Right ventricle myocardium inferior (tissue), 1 donor: ENCODE measurements around the gene TEDC1. TPM values are rescaled to one million over a fixed set of nuclear protein-coding genes. Genes with fewer than 3 reads are reported as not detected.

Experiments used
- ATAC-seq: fragments of 200-7000 bp; cut with Tn5 transposase; one replicate; pipeline ENCODE4 v1.9.1; 2020; ENCODE audit warnings: mild to moderate bottlenecking, moderate library complexity
- DNase-seq: peaks from one replicate; pipeline ENCODE4 v3.0.0; 2021; ENCODE audit errors: missing footprints
- intact Hi-C: fragments of 100-400 bp; cut with DNase I; formaldehyde crosslinking; loops from one replicate; pipeline ENCODE4 v1.11.0; 2022
- total RNA-seq: library from RNA; stranded (reverse); fragmentation: NEBNext Ultra II Directional; extraction: Animal tissue kit (Norgen Biotek cat#: 25700); gene quantifications from one replicate; pipeline ENCODE4 v1.2.1, GENCODE V29; 2021
- donor health status: DM: no; HTN: yes; CAD: no; lungs with severe emphysema.

TEDC1 gene
- total RNA-seq, 1 donor from 2014 or later: 6.4 TPM

DNA sequence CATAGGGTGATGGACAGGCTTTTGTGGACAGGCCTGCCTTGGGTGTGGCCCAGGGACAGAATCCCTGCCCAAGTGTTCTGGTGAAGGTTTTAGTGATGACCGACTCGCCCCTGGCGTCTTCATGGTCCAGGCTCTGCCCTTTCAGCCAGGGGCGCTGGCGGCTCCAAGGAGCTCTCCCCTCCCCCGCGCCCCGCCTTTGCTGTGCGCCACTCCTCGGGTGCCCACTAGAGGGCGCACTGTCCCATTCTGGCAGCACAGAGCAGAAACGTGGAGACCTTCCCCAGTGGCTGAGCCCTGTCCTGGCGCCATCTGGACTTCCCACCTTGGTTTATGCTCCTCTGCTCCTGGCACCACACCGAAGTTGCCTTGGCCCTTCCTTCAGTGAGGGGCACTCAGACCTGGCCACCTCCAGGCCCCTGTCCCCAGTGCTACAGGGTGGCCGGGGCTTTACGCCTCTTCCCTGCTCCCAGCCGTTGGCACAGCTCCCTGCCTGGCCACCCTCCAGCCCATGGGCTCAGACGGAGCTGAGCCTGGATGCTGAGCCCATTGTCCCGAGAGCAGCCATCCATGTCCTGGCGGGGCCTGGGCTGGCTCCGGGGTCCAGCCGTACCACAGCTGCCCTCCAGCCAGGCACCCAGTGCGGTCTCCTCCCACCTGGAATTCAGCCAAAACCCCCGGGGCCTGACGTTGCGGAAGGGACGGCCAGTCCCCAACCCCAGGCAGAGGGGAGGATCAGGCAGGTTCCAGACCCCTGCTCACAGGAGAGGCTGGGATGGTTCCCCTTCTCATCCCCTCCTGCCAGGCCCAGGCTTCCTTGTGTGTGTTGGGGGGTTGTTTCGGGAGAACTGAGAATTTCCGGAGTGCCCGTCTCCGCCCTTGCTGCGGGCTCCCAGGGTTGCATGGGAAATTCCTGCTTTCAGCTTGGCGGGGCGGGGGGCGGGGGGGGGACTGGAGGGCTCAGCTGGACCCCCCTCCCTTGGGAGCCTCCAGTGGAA lies 9.9 kb upstream of the TEDC1 start:
- DNase-seq: peak; percentile 95
- peak; percentile 76 for ATAC-seq
- intact Hi-C loops: no loop called here

DNA sequence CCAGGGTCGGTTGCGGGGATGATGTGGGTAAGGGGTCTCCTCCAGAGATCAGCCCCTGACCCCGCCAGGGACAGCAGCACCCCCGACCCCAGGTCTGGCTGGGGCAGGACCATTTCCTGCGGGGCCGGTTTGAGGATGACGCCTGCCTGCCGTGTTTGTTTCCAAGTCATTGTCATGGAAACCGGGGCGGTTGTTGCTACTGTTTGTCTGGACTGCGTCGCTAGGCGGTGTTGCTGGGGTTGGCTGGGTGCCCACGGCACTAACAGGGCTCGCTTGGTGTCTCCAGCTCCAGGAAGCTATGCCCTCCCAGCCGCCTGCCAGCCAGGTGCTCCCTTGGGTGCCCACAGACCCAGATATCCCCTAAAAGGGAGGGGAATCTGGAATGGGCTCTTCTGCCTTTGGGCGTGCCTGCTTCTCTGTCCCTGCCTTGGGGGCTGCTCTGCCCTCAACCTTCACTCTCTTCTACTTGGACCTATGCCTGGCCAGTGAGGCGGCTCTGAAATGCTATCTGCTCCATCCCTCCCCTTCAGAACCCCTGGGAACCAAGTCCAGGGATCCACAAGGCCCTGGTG lies 9.1 kb upstream of the TEDC1 start:
- DNase-seq (peak; percentile 97), ATAC-seq (peak; percentile 64)
- intact Hi-C loops: no loop called here

DNA sequence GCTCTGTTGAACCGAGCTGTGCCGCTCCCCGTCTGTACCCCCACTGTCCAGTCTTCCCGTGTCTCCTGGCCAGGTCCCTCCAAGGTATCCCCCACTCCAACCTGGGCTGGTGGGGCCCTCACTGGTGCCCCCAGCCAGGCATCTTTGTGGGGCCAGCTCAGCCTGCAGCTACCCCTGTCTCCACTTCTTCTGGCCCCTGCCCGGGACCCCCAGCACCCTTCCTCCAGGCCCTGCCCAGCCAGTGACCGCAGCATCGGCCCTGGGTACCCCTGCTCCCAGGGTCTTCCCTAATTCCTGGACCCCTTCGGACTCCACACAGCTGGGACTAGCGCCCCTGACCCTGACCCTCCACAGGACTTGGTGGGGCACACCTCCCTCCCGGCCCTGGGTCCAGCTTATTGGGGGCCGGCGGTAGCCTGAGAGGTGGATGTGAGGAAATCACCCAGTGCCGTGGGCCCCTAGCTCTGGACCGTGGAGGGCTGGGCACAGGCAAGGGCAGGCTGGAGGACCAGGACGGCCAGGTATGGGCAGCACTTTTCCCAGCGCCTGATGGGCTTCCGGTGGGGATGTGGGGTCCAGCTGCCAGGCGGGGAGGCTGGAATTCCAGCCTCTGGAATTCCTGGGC lies 8.4 kb upstream of the TEDC1 start:
- intact Hi-C loops: no loop called here

DNA sequence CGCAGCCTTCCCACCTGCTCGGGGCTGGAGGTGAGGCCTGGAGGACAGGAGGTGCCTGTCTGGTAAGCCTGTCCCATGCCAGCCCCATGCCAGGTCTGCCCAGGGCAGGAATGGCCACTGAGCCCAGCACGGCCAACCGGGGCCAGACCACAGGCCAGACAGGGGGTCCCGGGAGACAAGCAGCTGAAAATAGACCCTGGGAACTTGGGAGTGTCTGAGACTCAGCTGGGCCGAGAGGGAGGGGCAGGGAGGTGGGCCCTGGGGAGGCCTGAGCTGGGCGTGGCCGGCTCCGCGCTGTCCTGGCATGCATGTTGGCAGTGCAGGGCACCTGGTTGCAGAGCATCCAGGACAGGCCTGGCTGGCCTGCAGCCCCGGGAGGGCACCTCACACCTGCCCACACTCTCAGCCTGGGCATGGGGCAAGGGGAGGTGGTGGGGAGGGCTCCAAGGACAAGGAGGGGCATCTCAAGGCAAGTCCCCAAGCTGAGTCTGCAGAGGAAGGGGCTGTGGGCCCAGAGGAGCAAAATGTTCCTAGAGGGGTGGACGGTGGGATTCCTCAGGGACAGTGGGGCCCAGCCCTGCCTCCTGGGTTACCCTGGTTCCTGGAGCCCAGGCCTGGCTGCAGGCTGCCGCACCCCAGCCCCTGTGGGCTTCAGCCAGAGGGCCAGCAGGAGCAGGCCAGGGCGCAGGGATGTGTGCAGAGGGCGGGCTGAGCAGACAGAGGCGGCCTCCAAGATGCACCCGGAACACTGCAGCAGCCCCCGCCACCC lies 7.6 kb upstream of the TEDC1 start:
- DNase-seq (no peak), ATAC-seq (no peak)
- intact Hi-C loops: no loop called here

More for the DNA sequence above, 8.4 kb upstream of the TEDC1 start:
- DNase-seq (no peak), ATAC-seq (no peak)

DNA sequence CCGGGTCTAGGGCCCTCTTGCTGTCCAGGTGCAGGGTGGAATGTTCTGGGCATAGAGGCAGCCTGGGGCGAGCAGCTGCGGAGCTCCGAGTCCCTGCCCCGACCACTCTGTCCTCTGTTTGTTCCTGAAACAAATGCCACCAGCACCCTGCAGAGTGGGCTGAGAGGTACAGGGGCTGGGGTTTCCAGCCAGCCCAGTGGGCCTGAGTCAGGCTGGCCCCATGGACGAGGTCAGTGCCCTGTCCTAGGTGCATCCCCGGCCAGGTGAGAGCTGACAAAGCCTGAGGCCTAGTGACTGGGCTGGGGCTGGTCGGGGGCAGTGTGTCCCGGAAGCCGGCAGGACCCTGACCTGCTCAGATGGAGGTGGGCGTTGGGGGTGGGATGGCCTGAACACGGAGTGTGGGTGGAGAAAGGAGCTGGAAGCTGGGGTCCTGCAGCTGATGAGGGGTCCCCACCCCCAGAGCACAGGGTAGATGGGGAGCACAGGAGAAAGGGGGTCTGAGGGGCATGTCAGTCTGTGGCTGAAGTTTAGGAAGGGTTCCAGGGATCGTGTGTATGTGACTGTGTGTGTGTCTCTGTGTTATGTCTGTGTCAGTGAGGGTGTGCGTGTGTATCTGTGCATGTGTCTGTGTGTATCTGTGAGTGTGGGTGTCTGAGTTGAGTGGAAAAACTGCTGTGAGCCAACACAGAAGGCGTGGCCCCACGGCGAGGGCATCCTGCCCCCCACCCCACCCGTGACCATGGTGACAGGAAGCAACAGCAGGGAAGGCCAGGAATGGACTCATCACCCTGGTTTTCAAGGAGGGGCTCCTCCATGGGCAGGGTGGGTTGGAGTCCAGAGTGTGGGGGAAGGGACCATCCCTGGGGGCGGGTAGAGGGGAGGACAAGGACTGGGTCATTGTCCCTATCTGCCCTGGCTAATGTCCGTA lies 6.7 kb upstream of the TEDC1 start:
- no peak for ATAC-seq
- intact Hi-C loops: no loop called here

DNA sequence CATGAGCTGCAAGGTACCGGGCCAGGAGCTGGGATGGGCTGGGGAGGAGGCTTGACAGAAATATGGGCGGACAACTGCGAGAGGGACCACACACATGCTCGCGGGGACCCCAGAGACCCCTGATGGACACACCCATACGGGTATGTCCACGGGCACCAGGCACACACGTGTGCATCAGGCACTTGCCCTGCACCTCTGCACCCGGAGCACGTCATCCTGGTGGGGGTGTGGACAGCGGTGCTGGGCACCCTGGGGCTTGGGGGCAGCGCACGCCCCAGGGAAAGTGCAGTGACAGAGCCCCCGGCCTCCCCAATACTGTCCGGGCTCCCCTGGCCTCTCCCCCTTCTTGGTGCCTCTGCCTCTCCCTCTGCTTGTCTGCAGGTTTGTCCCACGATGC lies 6.1 kb upstream of the TEDC1 start:
- ATAC-seq (no peak), DNase-seq (no peak)
- intact Hi-C loops: no loop called here

More for the DNA sequence above, 6.7 kb upstream of the TEDC1 start:
- DNase-seq: peak; percentile 77

DNA sequence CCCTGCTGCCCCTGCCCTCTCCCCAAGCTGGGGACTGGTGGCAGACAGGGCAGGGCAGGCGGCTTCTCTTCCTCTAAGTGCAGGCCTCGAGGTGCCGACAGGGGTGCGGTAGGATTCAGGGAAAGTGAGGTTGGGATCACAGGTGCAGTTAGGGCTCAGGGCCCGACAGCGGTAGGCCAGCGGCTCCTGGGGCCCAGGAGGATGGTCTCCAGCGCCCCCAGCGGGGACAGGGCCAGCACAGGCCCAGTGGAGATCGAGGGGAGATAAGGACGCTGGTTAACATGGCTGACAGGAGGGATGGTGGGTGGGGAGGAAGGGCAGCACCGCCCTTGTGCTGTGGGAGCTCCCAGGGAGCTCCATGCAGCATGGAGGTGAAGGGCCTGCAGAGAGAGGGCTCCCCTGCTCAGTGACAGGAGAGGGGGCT lies 5.3 kb upstream of the TEDC1 start:
- DNase-seq (peak; percentile 71), ATAC-seq (no peak)
- intact Hi-C loops: no loop called here

DNA sequence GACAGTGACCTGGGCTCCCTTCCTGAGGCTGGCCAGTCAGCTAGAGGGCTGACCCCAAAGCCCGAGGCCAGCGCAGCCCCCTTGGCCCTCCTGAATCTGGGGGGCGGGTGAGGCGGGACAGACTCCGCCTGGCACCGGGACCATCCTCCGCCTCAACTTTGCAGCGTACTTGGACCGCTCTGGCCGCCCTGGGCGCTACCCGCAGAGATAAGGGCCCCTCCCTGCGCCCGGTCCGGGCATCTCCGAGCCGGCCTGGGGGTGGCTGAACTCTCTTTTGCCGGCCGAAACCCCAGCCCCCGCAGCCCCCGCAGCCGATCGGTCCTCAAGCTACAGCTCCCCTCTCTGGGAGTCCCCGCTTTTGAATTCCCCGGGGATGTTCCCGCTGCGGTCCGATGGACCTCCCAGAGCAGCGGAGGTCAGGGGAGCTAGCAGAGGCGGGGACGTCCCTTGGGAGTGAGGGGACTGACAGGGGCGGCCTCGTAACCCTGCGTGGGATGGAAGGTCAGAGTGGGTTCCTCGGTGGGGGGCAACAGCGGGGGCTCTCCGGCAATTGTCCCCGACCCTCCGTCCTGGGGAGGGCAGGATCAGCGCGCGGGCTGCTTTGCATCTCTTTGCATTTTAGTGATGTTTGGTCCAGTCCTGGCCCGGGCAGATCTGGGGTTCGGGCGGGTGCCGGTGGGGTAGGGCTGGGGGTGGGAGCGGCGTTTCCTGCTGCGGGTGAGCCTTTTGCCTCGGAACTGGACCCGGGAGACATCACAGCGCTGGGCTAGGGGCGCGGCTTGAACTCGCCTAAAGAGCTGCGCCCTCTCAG lies 4.7 kb upstream of the TEDC1 start, which contains the start of gene CRIP1:
TSS of gene CRIP1 (plus strand) at position 724 of the 811 bp plus-strand sequence. CDS start 374 bp downstream, outside the sequence.
- intact Hi-C loops: no loop called here
- no peak for ATAC-seq
- DNase-seq: peak; percentile 73

DNA sequence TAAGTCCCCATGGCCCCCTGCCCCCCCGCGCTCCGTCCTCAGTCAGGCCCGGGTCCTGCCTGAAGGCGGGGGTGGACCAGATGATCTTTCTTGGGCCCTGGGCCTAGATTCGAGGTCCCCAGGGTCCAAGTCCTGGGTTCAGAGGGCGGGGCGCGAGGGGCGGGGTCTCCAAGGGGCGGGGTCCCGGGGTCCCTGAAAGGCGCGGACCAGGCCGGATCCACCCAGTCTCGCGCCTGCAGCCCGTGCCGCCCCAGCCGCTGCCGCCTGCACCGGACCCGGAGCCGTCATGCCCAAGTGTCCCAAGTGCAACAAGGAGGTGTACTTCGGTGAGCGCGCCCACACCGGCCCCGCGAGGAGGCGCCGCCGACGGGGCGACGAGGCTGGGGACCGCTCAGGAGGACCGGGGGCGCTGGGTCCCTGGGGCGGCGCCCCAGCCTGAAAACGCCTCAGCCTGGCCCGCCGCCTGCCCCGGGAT lies 4.0 kb upstream of the TEDC1 start:
- ATAC-seq: peak; percentile 2

DNA sequence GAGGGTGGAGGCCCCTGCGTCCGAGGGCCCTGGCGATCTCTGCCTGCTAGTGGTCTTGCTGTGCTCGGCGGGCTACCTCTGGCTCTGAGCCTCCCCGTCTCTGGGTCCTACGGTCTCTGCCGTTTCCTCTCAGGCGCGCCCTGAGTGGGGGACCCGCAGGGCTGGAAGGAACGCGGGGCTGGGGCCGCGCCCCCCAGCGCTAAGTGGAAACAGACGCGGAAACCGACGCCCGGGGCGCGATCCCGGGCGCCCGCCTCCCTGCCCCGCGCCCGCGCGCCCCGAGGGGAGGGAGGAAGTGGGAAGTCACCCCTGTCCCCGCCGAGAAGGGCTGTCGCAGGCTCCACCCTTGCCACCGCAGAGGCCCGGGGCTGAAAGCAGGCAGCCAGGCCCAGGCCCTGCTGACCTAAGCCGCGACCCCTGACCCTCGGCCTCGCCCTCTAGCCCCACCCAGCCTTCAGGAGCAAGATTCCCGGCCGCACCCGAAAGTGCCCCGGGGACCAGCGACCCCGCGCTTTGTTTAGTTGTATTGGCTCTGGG lies 3.5 kb upstream of the TEDC1 start:
- intact Hi-C loops: no loop called here
- ATAC-seq: no peak
- peak; percentile 85 for DNase-seq

More for the DNA sequence above, 4.0 kb upstream of the TEDC1 start:
- intact Hi-C loops: no loop called here
- DNase-seq: peak; percentile 90

DNA sequence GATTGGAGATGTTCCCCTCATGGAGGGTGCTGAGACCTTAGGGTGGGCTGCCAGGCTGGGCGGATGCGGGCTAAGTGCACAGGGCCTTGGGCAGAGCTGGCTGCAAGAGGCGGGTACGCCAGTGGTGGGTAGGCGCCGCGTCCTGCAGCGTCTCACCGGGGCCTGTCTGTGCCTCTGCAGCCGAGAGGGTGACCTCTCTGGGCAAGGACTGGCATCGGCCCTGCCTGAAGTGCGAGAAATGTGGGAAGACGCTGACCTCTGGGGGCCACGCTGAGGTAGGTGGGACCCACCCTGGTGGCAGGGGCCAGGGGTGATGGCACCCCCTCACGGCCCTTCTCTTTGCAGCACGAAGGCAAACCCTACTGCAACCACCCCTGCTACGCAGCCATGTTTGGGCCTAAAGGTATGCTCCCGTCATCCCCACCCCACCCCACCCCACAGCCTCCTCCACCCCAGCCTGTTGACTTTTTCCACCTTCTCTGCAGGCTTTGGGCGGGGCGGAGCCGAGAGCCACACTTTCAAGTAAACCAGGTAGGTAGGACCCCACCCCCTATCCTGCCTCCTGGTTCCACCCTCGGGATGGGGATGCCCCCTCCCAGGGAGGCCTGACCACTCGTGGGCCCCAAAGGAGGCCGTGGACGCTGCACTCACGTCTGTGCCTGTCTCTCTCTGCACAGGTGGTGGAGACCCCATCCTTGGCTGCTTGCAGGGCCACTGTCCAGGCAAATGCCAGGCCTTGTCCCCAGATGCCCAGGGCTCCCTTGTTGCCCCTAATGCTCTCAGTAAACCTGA lies 2.9 kb upstream of the TEDC1 start:
- intact Hi-C loops: no loop called here
- ATAC-seq (no peak), DNase-seq (no peak)

DNA sequence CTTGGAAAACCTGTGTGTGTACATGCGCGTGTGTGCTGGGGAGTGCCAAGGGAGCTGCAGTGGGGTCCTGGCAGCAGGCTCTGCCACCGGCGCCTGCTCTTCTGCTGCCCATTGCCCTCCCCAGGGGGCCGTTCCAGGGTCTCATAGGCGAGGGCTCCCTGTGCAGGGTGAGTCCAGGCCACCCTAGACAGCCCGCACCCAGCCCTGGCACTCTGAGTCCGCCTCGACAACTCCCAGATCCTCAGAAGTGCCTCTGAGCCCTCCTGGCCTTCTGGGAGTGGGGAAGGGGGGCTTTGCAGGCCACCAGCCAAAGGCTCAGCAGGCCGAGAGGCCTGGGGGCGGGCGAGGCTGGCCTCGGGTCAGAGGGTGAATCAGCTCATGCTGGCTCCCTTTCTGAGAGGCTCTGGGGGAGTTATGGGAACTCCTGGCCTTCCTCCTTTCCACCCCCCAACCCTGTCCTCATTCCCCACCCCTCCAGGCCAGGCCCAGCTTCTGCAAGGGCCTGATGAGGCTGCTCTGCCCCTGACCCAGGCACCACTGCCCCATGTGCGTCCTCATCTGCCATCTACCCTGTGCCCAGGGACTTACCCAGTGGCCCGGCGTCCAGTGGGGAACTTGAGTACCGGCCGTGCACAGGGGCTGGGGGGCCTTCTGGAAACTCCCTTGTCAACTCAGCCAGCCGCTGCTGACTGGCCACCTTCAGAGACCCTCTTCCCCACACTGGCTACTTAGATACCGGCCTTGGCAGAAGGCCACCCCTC lies 2.1 kb upstream of the TEDC1 start:
- intact Hi-C loops: loop anchor here (1.0 kb wide), 1 partner anchor 119 kb away; no protein-coding TSS in a partner anchor
- ATAC-seq (no peak), DNase-seq (peak; percentile 74)

DNA sequence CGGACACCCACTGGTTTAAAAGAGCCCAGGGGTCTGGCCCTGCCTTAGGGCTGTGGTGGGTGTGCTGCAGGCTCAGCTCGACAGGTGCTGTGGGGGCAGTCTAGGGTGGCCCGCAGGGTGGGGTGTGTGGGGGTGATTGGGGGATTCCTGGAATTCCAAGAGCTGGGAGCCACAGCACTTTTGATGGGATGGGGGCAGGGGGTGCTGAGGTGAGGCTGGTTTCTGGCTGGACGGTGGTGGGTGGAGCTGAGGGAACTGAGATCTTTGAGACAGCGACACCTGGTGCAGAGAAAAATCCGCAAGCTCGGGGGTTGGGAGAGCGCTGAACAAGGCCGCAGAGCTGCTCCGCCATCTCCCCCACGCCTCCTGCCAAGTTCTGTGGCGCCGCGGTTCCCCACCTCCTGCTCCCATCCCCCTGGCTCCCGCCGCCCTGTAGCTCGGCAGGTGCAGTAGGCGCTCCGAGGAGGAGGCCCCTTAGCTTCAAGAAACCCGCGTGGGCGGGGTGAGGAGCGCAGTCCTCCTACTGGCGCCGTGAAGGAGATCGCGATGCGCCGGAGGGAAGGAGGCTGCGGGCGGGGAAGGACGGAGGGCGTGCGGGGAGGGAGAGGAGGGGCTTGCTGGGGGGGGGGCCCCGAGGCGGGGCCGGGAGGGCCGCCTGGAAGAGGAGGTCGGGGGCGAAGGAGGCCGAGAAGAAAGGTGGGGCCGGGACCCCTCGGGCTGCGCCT lies 1.3 kb upstream of the TEDC1 start:
- intact Hi-C loops: loop anchor here (1.0 to 2.0 kb wide), 4 partner anchors 15 to 119 kb away; partner anchors contain the start of genes CRIP2 and TEX22
- peak; percentile 89 for DNase-seq
- peak; percentile 21 for ATAC-seq

DNA sequence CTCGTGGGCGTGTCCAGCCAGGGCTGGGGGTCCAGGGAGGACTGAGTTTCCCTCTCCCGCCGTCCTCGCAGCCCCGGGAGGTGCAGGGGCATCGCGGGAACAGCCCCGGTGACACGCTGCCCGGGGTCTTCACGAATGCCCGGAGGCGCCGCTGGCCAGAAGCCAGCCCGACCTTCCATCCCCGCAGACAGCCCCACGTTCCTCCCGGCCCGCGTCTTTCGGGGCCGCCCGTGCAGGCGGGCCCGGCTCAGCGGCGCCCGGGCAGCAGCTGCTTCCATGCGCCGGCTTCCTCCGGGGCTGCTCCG lies 827 bp upstream of the TEDC1 start:
- intact Hi-C loops: loop anchor here (1.0 to 2.0 kb wide), 3 partner anchors 15 to 92 kb away; partner anchors contain the start of genes CRIP2 and TEX22
- peak; percentile 80 for DNase-seq
- ATAC-seq: no peak
